Measurements from ENCODE around the gene CRYL1. TPM values are rescaled to one million over a fixed set of nuclear protein-coding genes. Genes with fewer than 3 reads are reported as not detected.

Gene CRYL1
- total and polyA plus RNA-seq, 2 of the 4 experiments (the other 2 are of a cell fraction) = 11.7 to 16.4 TPM

GRCh38 chr13:20547479-20547908 is 21.8 kb upstream of the CRYL1 start:
- ATAC-seq (ENCODE audit: low read depth) (no peak), DNase-seq (no peak)
- no TSS peak for BruUV-seq (replicated peaks)
- H3K4me2 ChIP-seq (ENCODE audit: low read depth, low read length) = no peak overlapping the region
- H3K79me1 ChIP-seq (ENCODE audit: low read depth in 1 of 2, low read length in 2 of 2) = no peaks in the 10 kb centered on the region
- intact Hi-C loops (cut with micrococcal nuclease) (no loop called here), in situ Hi-C loops (cut with MboI; ENCODE audit: low sequenced_read_pairs) (no loop called here), dilution Hi-C loops (cut with HindIII; ENCODE audit: low sequenced_read_pairs, unreplicated experiment) (no loop called here)
- H3K23ac ChIP-seq (ENCODE audit: low read depth, low read length) = no peak overlapping the region
- H3K4me3 ChIP-seq (ENCODE audit: insufficient read depth, low read depth, low read length) = no peak overlapping the region
- H2AK9ac ChIP-seq (replicated peaks; ENCODE audit: low read depth, low read length, poor library complexity) = no peak overlapping the region
- POLR2A ChIA-PET (ENCODE audit: unreplicated experiment) = no interaction called here
- H3K14ac ChIP-seq (replicated peaks; ENCODE audit: low read depth, low read length) = no peak overlapping the region
- no peaks in the 10 kb centered on the region for H3K9me1 ChIP-seq (ENCODE audit: insufficient read depth, low read length)
- no peak overlapping the region for H4K91ac ChIP-seq (ENCODE audit: insufficient read depth, low read depth, low read length)
- no CpG with 5 or more reads among the region's 4 CpGs for WGBS, 2 experiments (ENCODE audit: extremely low coverage in 2 of 2, insufficient read length in 1 of 2)
- no peaks in the 10 kb centered on the region for H3K36me3 ChIP-seq (ENCODE audit: control insufficient read depth, insufficient read depth, low read length)
- no peak overlapping the region for H2BK5ac ChIP-seq (ENCODE audit: low read depth, low read length, poor library complexity, severe bottlenecking)
- TF ChIP-seq CTCF (conservative IDR thresholded peaks at IDR 0.05; ENCODE audit: low read depth, low read length) = no peak
- no peak for TF ChIP-seq MXI1 (IDR thresholded peaks at IDR 0.05; ENCODE audit: borderline replicate concordance, low read depth, low read length)
- no peak for TF ChIP-seq FOS (IDR thresholded peaks at IDR 0.05; ENCODE audit: low read depth, low read length)
- peaks cover 2% of the 10 kb centered on the region; the same call in 1 of the 2 replicates for H3K27me3 ChIP-seq (ENCODE audit: control insufficient read depth, insufficient read depth, low read length)
- no peak overlapping the region for H2BK15ac ChIP-seq (ENCODE audit: low read depth, low read length)
- CTCF ChIA-PET = no interaction called here
- H3K4ac ChIP-seq (ENCODE audit: low read depth, low read length) = no peak overlapping the region
- H3K18ac ChIP-seq (ENCODE audit: low read depth, low read length) = no peak overlapping the region
- H3K27ac ChIP-seq (ENCODE audit: insufficient read depth, low read length) = no peak overlapping the region
- H2AFZ ChIP-seq (replicated peaks; ENCODE audit: low read length, poor library complexity) = no peak overlapping the region
- no peak overlapping the region for H3K56ac ChIP-seq (ENCODE audit: extremely low read depth, insufficient read depth, low read length)
- H4K20me1 ChIP-seq (ENCODE audit: insufficient read depth, low read length) = no peaks in the 10 kb centered on the region
- no peaks in the 10 kb centered on the region for H3K9me3 ChIP-seq (ENCODE audit: control insufficient read depth, insufficient read depth, low read length)
- no peak overlapping the region for H2BK120ac ChIP-seq (ENCODE audit: low read depth, low read length)
- H2BK20ac ChIP-seq (ENCODE audit: low read depth, low read length) = no peak overlapping the region
- H4K8ac ChIP-seq (ENCODE audit: low read depth in 2 of 2, low read length in 2 of 2) = no peak overlapping the region
- H3K9ac ChIP-seq (ENCODE audit: low read depth, low read length) = no peak overlapping the region
- no peaks in the 10 kb centered on the region for H3K4me1 ChIP-seq (ENCODE audit: control insufficient read depth, insufficient read depth, low read length)
- no peak overlapping the region for H2AK5ac ChIP-seq (ENCODE audit: low read depth, low read length)
- no peak overlapping the region for H4K5ac ChIP-seq (ENCODE audit: low read depth, low read length)
